Testis (tissue), 2 donors: ENCODE measurements around the gene LARGE2.

Source experiments
- POLR2A ChIP-seq: fragments of 450-650 bp; IDR thresholded peaks from one replicate; pipeline ENCODE4 v1.6.1; 2017; ENCODE audit warnings: antibody characterized with exemption, mild to moderate bottlenecking, moderate library complexity
- TF ChIP-seq, protein P1 (sequence below), 3 experiments: fragments of 450-650 bp in 2 of 3; fragments of 200-600 bp in 1 of 3; sonication (generic) in 1 of 3; IDR thresholded peaks; one replicate each; pipeline ENCODE4 v1.5.1; 2016 to 2019; ENCODE audit warnings: antibody characterized with exemption in 3 of 3, mild to moderate bottlenecking in 2 of 3, moderate library complexity in 1 of 3

GRCh38 chr11:45948356-45948755 is 25.9 kb downstream of the LARGE2 start:
- TF ChIP-seq, protein P1, sequence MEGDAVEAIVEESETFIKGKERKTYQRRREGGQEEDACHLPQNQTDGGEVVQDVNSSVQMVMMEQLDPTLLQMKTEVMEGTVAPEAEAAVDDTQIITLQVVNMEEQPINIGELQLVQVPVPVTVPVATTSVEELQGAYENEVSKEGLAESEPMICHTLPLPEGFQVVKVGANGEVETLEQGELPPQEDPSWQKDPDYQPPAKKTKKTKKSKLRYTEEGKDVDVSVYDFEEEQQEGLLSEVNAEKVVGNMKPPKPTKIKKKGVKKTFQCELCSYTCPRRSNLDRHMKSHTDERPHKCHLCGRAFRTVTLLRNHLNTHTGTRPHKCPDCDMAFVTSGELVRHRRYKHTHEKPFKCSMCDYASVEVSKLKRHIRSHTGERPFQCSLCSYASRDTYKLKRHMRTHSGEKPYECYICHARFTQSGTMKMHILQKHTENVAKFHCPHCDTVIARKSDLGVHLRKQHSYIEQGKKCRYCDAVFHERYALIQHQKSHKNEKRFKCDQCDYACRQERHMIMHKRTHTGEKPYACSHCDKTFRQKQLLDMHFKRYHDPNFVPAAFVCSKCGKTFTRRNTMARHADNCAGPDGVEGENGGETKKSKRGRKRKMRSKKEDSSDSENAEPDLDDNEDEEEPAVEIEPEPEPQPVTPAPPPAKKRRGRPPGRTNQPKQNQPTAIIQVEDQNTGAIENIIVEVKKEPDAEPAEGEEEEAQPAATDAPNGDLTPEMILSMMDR (IDR thresholded peaks at IDR 0.05): no peak
- TF ChIP-seq POLR2A: no peak
